Prostate gland (tissue), 2 donors: Measurements from ENCODE around the gene C2CD4A. TPM values are rescaled to one million over a fixed set of nuclear protein-coding genes. Genes with fewer than 3 reads are reported as not detected.

Experiments
- DNase-seq: peaks from one replicate; pipeline ENCODE4 v3.0.0-alpha.2; 2019; ENCODE audit warnings: low spot score
- H3K27ac ChIP-seq, 2 donors: fragments of 200-600 bp; sonication (generic); 2 replicates each; pipeline ENCODE4 v1.5.1; 2017 to 2019
- H3K27me3 ChIP-seq: fragments of 200-600 bp; sonication (generic); replicated peaks from 2 replicates; pipeline ENCODE4 v1.5.1; 2019; ENCODE audit not compliant: insufficient read depth
- H3K36me3 ChIP-seq, 2 donors: fragments of 200-600 bp; sonication (generic); 1 replicate in 1 of 2; 2 replicates in 1 of 2; pipeline versions ENCODE4 v1.5.1 to v1.8.1; 2017 to 2019
- H3K4me1 ChIP-seq: fragments of 200-600 bp; sonication (generic); replicated peaks from 2 replicates; pipeline ENCODE4 v1.5.1; 2019
- H3K4me3 ChIP-seq, 2 donors: fragments of 200-600 bp; sonication (generic); 2 replicates each; pipeline ENCODE4 v1.5.1; 2017 to 2019
- H3K9me3 ChIP-seq: fragments of 200-600 bp; sonication (generic); 2 replicates; pipeline ENCODE4 v1.5.1; 2017
- CTCF ChIP-seq, 4 experiments: fragments of 200-600 bp in 2 of 4; fragments of 450-650 bp in 2 of 4; sonication (generic) in 2 of 4; IDR thresholded peaks; 1 replicate in 3 of 4; 2 replicates in 1 of 4; pipeline ENCODE4 v1.5.1; 2016 to 2019; ENCODE audit warnings: antibody characterized with exemption in 4 of 4, mild to moderate bottlenecking in 2 of 4, moderate library complexity in 2 of 4
- POLR2A ChIP-seq: fragments of 450-650 bp; IDR thresholded peaks from one replicate; pipeline ENCODE4 v1.6.1; 2016; ENCODE audit warnings: antibody characterized with exemption, mild to moderate bottlenecking
- POLR2AphosphoS5 ChIP-seq: sonication (generic); formaldehyde crosslinking; IDR thresholded peaks from one replicate; pipeline ENCODE4 v1.6.1; 2017; ENCODE audit warnings: antibody characterized with exemption
- WGBS: methylation state at CpG from one replicate; pipeline ENCODE4 v1.1.5; 2018; 5-methylcytosine and 5-hydroxymethylcytosine counted together
- intact Hi-C: fragments of 100-400 bp; cut with DNase I; formaldehyde crosslinking; loops from one replicate; pipeline ENCODE4 v1.14.2; 2022
- total RNA-seq, 2 donors: library from RNA; depleted of rRNA; stranded (reverse); fragments of >200 nt; gene quantifications; one replicate each; pipeline ENCODE4 v1.1.0, GENCODE V29; 2016

C2CD4A gene
- total RNA-seq, 2 donors from 2014 or later, result 0.28 to 0.36 TPM

DNA sequence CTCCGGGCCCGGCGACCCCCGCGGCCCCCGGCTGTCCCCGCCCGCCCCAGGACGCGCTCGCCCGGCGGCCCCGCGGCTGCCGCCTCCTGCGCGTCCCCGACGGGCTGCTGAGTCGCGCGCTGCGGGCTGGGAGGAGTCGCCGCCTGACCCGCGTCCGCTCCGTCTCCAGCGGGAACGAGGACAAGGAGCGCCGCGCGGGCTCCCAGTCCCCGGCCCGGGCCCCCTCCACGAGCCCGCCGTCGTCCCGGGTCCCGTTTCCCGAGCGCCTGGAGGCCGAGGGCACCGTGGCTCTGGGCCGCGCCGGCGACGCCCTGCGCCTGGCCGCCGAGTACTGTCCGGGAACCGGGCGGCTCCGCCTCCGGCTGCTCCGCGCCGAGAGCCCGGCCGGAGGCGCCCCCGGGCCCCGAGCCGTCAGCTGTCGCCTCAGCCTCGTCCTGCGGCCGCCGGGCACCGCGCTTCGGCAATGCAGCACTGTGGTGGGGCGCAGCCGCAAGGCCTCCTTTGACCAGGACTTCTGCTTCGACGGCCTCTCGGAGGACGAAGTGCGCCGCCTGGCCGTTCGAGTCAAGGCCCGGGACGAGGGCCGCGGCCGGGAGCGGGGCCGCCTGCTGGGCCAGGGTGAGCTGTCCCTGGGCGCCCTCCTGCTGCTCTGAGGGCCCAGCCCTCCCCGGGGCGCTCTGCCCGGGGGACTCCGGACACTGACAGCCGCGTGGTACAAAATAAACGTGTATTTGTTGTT lies 1.5 kb downstream of the C2CD4A start:
- Histone ChIP-seq H3K4me1 (no peaks in the 10 kb centered on the region), H3K4me3 (peak overlapping the region; percentile 40 to 45), H3K36me3 (no peaks in the 10 kb centered on the region), H3K27ac (peak overlapping the region in 1 of 2 donors; percentile 19), H3K9me3 (no peaks in the 10 kb centered on the region), H3K27me3 (no peaks in the 10 kb centered on the region)
- intact Hi-C loops, result loop anchor here (10.0 kb wide), 1 partner anchor 193 kb away; no protein-coding TSS in a partner anchor
- 3% methylated on average over 32 of the region's 103 CpGs for WGBS
- DNase-seq, result peak; percentile 14
- TF ChIP-seq CTCF (IDR thresholded peaks at IDR 0.05) (peak in 2 of 4 experiments; percentile 2 to 37), POLR2AphosphoS5 (no peak)

DNA sequence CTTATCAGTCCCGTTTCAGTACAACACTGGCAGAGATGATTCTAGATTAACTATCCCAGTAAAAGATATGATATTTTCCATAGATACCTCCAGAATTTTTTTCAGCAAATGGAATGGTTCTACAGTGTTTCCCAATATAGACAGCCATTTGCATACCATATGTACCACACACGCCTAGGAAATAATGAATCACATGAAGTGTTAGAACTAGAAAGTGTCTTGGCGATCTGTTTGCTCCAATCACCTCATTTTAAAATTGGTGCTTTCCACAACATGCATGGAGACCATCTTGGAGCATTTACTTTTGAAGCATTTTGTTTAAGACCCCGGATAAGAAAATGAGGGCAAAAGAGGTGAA lies 2.0 kb downstream of the C2CD4A start:
- intact Hi-C loops, result loop anchor here (10.0 kb wide), 1 partner anchor 194 kb away; no protein-coding TSS in a partner anchor

DNA sequence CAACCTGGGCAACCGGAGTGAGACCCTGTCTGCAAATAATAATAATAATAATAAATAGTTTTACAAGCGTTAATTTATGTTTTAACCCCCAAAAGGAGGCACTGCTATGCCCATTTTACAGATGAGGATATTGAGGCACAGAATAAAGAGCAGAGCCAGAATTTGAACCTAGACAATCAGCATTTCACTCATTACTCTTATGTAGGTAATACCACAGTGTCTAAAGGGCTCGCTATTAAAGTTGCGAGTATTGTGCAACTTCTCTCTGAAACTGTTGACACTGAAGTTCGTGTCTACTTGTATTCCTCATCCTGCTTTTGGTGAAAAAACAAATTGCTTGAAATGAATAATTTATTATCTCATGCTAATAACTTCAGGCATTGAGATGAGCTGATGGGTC lies 2.8 kb downstream of the C2CD4A start:
- TF ChIP-seq POLR2AphosphoS5 (no peak), CTCF (IDR thresholded peaks at IDR 0.05) (no peak), POLR2A (no peak)
- intact Hi-C loops, result loop anchor here (10.0 kb wide), 1 partner anchor 195 kb away; no protein-coding TSS in a partner anchor
- 90% methylated on average over 5 of the region's 5 CpGs for WGBS
- no peak overlapping the region for H3K27ac ChIP-seq
- no peaks in the 10 kb centered on the region for H3K27me3 ChIP-seq
- no peaks in the 10 kb centered on the region for H3K36me3 ChIP-seq
- no peaks in the 10 kb centered on the region for H3K4me1 ChIP-seq
- no peak overlapping the region for H3K4me3 ChIP-seq
- DNase-seq, result no peak
- H3K9me3 ChIP-seq, result no peaks in the 10 kb centered on the region

More for the DNA sequence above, 2.0 kb downstream of the C2CD4A start:
- no peaks in the 10 kb centered on the region for H3K4me1 ChIP-seq
- H3K9me3 ChIP-seq, result no peaks in the 10 kb centered on the region
- H3K36me3 ChIP-seq, result no peaks in the 10 kb centered on the region
- no peak for DNase-seq
- H3K27ac ChIP-seq, result no peak overlapping the region
- TF ChIP-seq POLR2A (no peak), POLR2AphosphoS5 (no peak), CTCF (IDR thresholded peaks at IDR 0.05) (no peak)
- no peaks in the 10 kb centered on the region for H3K27me3 ChIP-seq
- H3K4me3 ChIP-seq, result peak overlapping the region in 1 of 2 donors; percentile 45
- 53% methylated on average over 4 of the region's 4 CpGs for WGBS

DNA sequence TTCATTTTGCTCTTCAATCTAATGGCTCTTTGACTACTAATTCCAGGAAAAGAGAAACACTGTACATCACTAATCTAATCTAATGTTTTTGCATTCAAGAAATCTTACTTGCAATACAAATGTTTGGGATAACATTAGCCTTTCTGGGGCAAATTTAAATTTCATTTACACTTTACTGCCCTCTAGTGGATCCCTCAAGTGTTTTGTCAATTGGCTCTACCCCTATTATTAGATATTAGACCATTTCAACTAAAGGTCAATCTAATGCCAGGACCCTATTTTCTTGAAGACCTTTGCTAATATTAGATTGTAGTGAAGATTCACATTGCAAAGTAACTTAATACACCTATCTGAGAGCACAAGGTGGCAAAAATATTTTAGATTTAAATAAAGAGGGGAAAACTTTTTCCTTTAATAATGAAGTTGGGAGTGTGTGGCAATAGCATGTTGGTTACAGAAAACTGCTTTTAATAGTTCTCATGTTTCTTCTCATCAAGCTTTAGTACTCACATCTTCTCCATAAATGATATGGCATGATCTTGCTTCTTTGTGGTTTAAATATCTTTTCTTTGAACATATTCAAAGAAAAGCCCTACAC lies 5.0 kb downstream of the C2CD4A start:
- Histone ChIP-seq H3K4me3 (no peak overlapping the region), H3K9me3 (no peaks in the 10 kb centered on the region), H3K4me1 (no peaks in the 10 kb centered on the region), H3K27me3 (no peaks in the 10 kb centered on the region), H3K36me3 (no peaks in the 10 kb centered on the region), H3K27ac (no peak overlapping the region)
- intact Hi-C loops, result no loop called here
- TF ChIP-seq POLR2AphosphoS5 (no peak), CTCF (IDR thresholded peaks at IDR 0.05) (peak in 3 of 4 experiments; percentile 58 to 71 (median 60))
- DNase-seq, result no peak
